T-cell (primary cell): ENCODE data around the gene AXIN1. TPM values are rescaled to one million over a fixed set of nuclear protein-coding genes. Genes with fewer than 3 reads are reported as not detected.

Experiments used
- ATAC-seq, 4 experiments: fragments of 200-7000 bp in 3 of 4; fragments of 150-1000 bp in 1 of 4; cut with Tn5 transposase; replicated peaks in 1 of 4; 1 replicate in 3 of 4; 2 replicates in 1 of 4; pipeline ENCODE4 v1.10.0; 2021; ENCODE audit warnings: moderate library complexity in 3 of 4, mild to moderate bottlenecking in 2 of 4, moderate number of reproducible peaks in 1 of 4
- CTCF ChIA-PET, 2 donors: fragments of 300-600 bp; sonication (Branson Sonifier 250); formaldehyde crosslinking; loops; one replicate each; lab custom pipeline; 2022; ENCODE audit warnings: antibody characterized with exemption in 2 of 2; lab: Charles Lee
- POLR2A ChIA-PET, 2 donors: fragments of 300-600 bp; sonication (Branson Sonifier 250); formaldehyde crosslinking; loops; one replicate each; lab custom pipeline; 2022; ENCODE audit warnings: antibody characterized with exemption in 2 of 2; lab: Charles Lee
- DNase-seq, 35 experiments: peaks; one replicate each; pipeline versions ENCODE4 v3.0.0 to v3.0.0-alpha.2; 2013 to 2023
- H3K27ac ChIP-seq: one replicate; pipeline ENCODE4 v1.5.1; 2013; ENCODE audit warnings: low read length
- H3K27me3 ChIP-seq, 2 experiments: replicated peaks in 1 of 2; 1 replicate in 1 of 2; 2 replicates in 1 of 2; pipeline versions ENCODE4 v1.6.1 to v1.7.0; 2013; ENCODE audit warnings: low read length in 1 of 2, mixed read lengths in 1 of 2; ENCODE audit not compliant: control insufficient read depth in 2 of 2, insufficient read depth in 2 of 2; ENCODE audit errors: extremely low read depth in 1 of 2
- H3K36me3 ChIP-seq, 2 donors: 1 replicate in 1 of 2; 2 replicates in 1 of 2; pipeline versions ENCODE4 v1.6.1 to v1.7.0; 2013; ENCODE audit warnings: low read length in 1 of 2; ENCODE audit not compliant: control insufficient read depth in 2 of 2, insufficient read depth in 1 of 2; ENCODE audit errors: extremely low read depth in 1 of 2
- H3K4me1 ChIP-seq, 2 experiments: 1 replicate in 1 of 2; 2 replicates in 1 of 2; pipeline versions ENCODE4 v1.6.1 to v1.7.0; 2013; ENCODE audit warnings: low read length in 2 of 2, mixed read lengths in 1 of 2; ENCODE audit not compliant: insufficient read depth in 2 of 2, control insufficient read depth in 1 of 2; ENCODE audit errors: extremely low read depth in 1 of 2
- H3K4me3 ChIP-seq, 2 donors: 1 replicate in 1 of 2; 2 replicates in 1 of 2; pipeline versions ENCODE4 v1.5.1 to v1.7.0; 2013; ENCODE audit warnings: mild to moderate bottlenecking in 2 of 2, low read length in 1 of 2, moderate library complexity in 1 of 2; ENCODE audit not compliant: control insufficient read depth in 1 of 2; ENCODE audit errors: extremely low read depth in 1 of 2
- H3K9me3 ChIP-seq: 2 replicates; pipeline ENCODE4 v1.7.0; 2013
- H3K27ac Mint-ChIP-seq, 2 donors: one replicate each; pipeline ENCODE4 v1.8.0; 2020 to 2021; ENCODE audit warnings: mild to moderate bottlenecking in 2 of 2, mixed read lengths in 2 of 2
- H3K27me3 Mint-ChIP-seq, 2 donors: one replicate each; pipeline ENCODE4 v1.8.0; 2021 to 2022; ENCODE audit warnings: mixed read lengths in 2 of 2
- H3K36me3 Mint-ChIP-seq: one replicate; pipeline ENCODE4 v1.8.0; 2021; ENCODE audit warnings: mixed read lengths
- H3K4me1 Mint-ChIP-seq, 3 donors: one replicate each; pipeline ENCODE4 v1.8.0; 2020 to 2022; ENCODE audit warnings: mixed read lengths in 3 of 3, mild to moderate bottlenecking in 1 of 3
- H3K4me3 Mint-ChIP-seq, 3 donors: one replicate each; pipeline ENCODE4 v1.8.0; 2020 to 2022; ENCODE audit warnings: mild to moderate bottlenecking in 3 of 3, mixed read lengths in 3 of 3, moderate library complexity in 3 of 3
- H3K9me3 Mint-ChIP-seq, 3 donors: one replicate each; pipeline ENCODE4 v1.8.0; 2020 to 2022; ENCODE audit warnings: mixed read lengths in 3 of 3
- WGBS: methylation state at CpG from one replicate; pipeline ENCODE4 v1.1.5; 2013; ENCODE audit warnings: missing lambda C conversion rate; ENCODE audit not compliant: insufficient coverage; 5-methylcytosine and 5-hydroxymethylcytosine counted together
- total RNA-seq, 35 experiments: library from RNA in 6 of 35; stranded (reverse) in 6 of 35; fragments of 120-200 nt in 1 of 35; gene quantifications; one replicate each; pipeline versions ENCODE4 v1.2.1 to v1.2.4 and lab custom pipeline; 2013 to 2026

AXIN1 gene
- total RNA-seq, 5 donors from 2014 or later (not counting 1 experiment from before 2014, with no cell fraction given) = 38.5 to 58.9 (median 50.4) TPM

- peaks cover 20% of the 10 kb centered on the region for H3K36me3 Mint-ChIP-seq
- no peak for DNase-seq
- H3K4me3 Mint-ChIP-seq = no peak overlapping the region
- H3K27ac Mint-ChIP-seq = no peak overlapping the region
- H3K9me3 ChIP-seq = no peaks in the 10 kb centered on the region
- H3K36me3 ChIP-seq = peaks cover 33 to 66% of the 10 kb centered on the region in 2 donors
- ChIA-PET CTCF (no interaction called here), POLR2A (no interaction called here)
- no peak overlapping the region for H3K27ac ChIP-seq
- ATAC-seq = no peak
- no peaks in the 10 kb centered on the region for H3K9me3 Mint-ChIP-seq
- no peaks in the 10 kb centered on the region for H3K27me3 Mint-ChIP-seq
- no peak overlapping the region for H3K4me3 ChIP-seq
- H3K27me3 ChIP-seq = no peaks in the 10 kb centered on the region
- H3K4me1 Mint-ChIP-seq = no peaks in the 10 kb centered on the region
- WGBS = 94% methylated on average over 22 of the region's 22 CpGs
- H3K4me1 ChIP-seq = no peaks in the 10 kb centered on the region
These were observed 63.0 kb downstream of the AXIN1 start for GRCh38 chr16:289395-289997.

- no peak overlapping the region for H3K4me3 Mint-ChIP-seq
- H3K27ac Mint-ChIP-seq = no peak overlapping the region
- peaks cover 33 to 60% of the 10 kb centered on the region in 2 donors for H3K36me3 ChIP-seq
- WGBS = 96% methylated on average over 22 of the region's 33 CpGs
- ChIA-PET CTCF (no interaction called here), POLR2A (no interaction called here)
- no peaks in the 10 kb centered on the region for H3K4me1 ChIP-seq
- DNase-seq (no peak), ATAC-seq (no peak)
- H3K36me3 Mint-ChIP-seq = peaks cover 20% of the 10 kb centered on the region
- peaks cover 0 to 2% of the 10 kb centered on the region in 2 experiments for H3K27me3 ChIP-seq
- no peaks in the 10 kb centered on the region for H3K27me3 Mint-ChIP-seq
- no peaks in the 10 kb centered on the region for H3K9me3 Mint-ChIP-seq
- H3K4me3 ChIP-seq = no peak overlapping the region
- H3K4me1 Mint-ChIP-seq = no peaks in the 10 kb centered on the region
- H3K9me3 ChIP-seq = no peaks in the 10 kb centered on the region
- H3K27ac ChIP-seq = no peak overlapping the region
These were observed 64.3 kb downstream of the AXIN1 start for GRCh38 chr16:287981-288920.

GRCh38 chr16:287298-287811 lies 65.2 kb downstream of the AXIN1 start:
- CTCF ChIA-PET = no interaction called here
- H3K4me1 ChIP-seq = no peaks in the 10 kb centered on the region
- ATAC-seq (no peak), DNase-seq (no peak)
- Mint-ChIP-seq H3K9me3 (no peaks in the 10 kb centered on the region), H3K27me3 (no peaks in the 10 kb centered on the region), H3K4me3 (no peak overlapping the region), H3K27ac (no peak overlapping the region), H3K4me1 (no peaks in the 10 kb centered on the region), H3K36me3 (peaks cover 16% of the 10 kb centered on the region)
- H3K36me3 ChIP-seq = peaks cover 25 to 51% of the 10 kb centered on the region in 2 donors
- no peak overlapping the region for H3K27ac ChIP-seq
- WGBS = 92% methylated on average over 15 of the region's 16 CpGs
- H3K4me3 ChIP-seq = no peak overlapping the region
- H3K9me3 ChIP-seq = no peaks in the 10 kb centered on the region
- POLR2A ChIA-PET = no interaction called here
- H3K27me3 ChIP-seq = peaks cover 0 to 9% of the 10 kb centered on the region in 2 experiments

- no peak overlapping the region for H3K27ac ChIP-seq
- H3K36me3 ChIP-seq = peaks cover 20 to 44% of the 10 kb centered on the region in 2 donors
- H3K27ac Mint-ChIP-seq = no peak overlapping the region
- POLR2A ChIA-PET = no interaction called here
- no peaks in the 10 kb centered on the region for H3K27me3 Mint-ChIP-seq
- ATAC-seq (no peak), DNase-seq (no peak)
- peaks cover 16% of the 10 kb centered on the region for H3K36me3 Mint-ChIP-seq
- H3K4me1 Mint-ChIP-seq = no peaks in the 10 kb centered on the region
- H3K9me3 ChIP-seq = no peaks in the 10 kb centered on the region
- no peak overlapping the region for H3K4me3 Mint-ChIP-seq
- WGBS = 88% methylated on average over 12 of the region's 22 CpGs
- no peak overlapping the region for H3K4me3 ChIP-seq
- CTCF ChIA-PET = no interaction called here
- H3K27me3 ChIP-seq = peaks cover 0 to 15% of the 10 kb centered on the region in 2 experiments
- no peaks in the 10 kb centered on the region for H3K9me3 Mint-ChIP-seq
- no peaks in the 10 kb centered on the region for H3K4me1 ChIP-seq
These were observed 65.8 kb downstream of the AXIN1 start for GRCh38 chr16:286491-287297.

- Histone ChIP-seq H3K27me3 (peaks cover 0 to 26% of the 10 kb centered on the region in 2 experiments), H3K27ac (no peak overlapping the region), H3K4me3 (no peak overlapping the region), H3K9me3 (no peaks in the 10 kb centered on the region), H3K4me1 (peaks cover 0 to 11% of the 10 kb centered on the region in 2 experiments), H3K36me3 (peaks cover 13 to 32% of the 10 kb centered on the region in 2 donors)
- DNase-seq (no peak), ATAC-seq (no peak)
- POLR2A ChIA-PET = interaction anchor here in 1 of 2 donors (0.6 kb wide), 1 partner anchor 60 kb away, joined by 4 read pairs; no protein-coding TSS in a partner anchor
- no peak overlapping the region for H3K27ac Mint-ChIP-seq
- 92% methylated on average over 30 of the region's 48 CpGs for WGBS
- no peak overlapping the region for H3K4me3 Mint-ChIP-seq
- no peaks in the 10 kb centered on the region for H3K9me3 Mint-ChIP-seq
- CTCF ChIA-PET = no interaction called here
- peaks cover 0 to 3% (median 0%) of the 10 kb centered on the region in 3 donors for H3K4me1 Mint-ChIP-seq
- H3K36me3 Mint-ChIP-seq = peaks cover 13% of the 10 kb centered on the region
- peaks cover 0 to 3% of the 10 kb centered on the region in 2 donors for H3K27me3 Mint-ChIP-seq
These were observed 67.1 kb downstream of the AXIN1 start for GRCh38 chr16:285146-286055.
